ENCODE data around the gene ABCF1. TPM values are rescaled to one million over a fixed set of nuclear protein-coding genes. Genes with fewer than 3 reads are reported as not detected.

Gene ABCF1
- total and polyA plus RNA-seq, 12 donors: 32.6 to 49.1 (median 41.9) TPM

GRCh38 chr6:30614044-30614842, 43.0 kb downstream of the ABCF1 start:
- intact Hi-C loops (cut with DNase I): no loop called here
- no peak for DNase-seq
- no peak for ATAC-seq
- Histone ChIP-seq H3K4me3 (peak overlapping the region; percentile 8 to 94 (median 76)), H3K36me3 (peaks cover 4 to 45% (median 12%) of the 10 kb centered on the region in 9 donors), H3K27ac (peak overlapping the region; percentile 59 to 98 (median 93)), H3K27me3 (no peaks in the 10 kb centered on the region), H3K4me1 (peaks cover 14 to 67% (median 63%) of the 10 kb centered on the region in 9 donors), H3K9me3 (no peaks in the 10 kb centered on the region)
- no peak for TF ChIP-seq CTCF (IDR thresholded peaks at IDR 0.05)
- 23 to 25% methylated on average over 8 of the region's 8 CpGs for WGBS, 2 donors

DNA sequence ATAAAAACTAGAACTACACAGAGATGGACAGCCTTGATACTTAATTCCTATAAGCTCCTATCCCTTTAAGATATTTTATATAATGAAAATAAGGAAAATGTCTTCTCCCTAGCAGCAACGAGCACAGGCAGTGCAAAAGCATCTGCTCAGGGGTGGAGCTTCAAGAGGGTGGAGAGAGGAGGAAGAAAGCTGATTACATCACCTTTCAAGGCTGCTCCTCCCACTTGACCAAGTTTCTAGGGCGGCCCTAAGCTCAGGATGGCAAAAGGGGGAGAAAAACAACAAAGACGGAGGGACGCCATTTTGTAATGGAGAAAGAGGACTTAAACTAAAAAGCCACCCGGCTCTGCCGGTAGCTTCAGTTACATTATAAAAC, 43.6 kb downstream of the ABCF1 start:
- intact Hi-C loops (cut with DNase I): loop anchor here in 3 of 10 donors (5.0 kb wide), 3 partner anchors 72 to 127 kb away; partner anchors contain the start of genes FLOT1 (in 1 of the 3), IER3 (in 1 of the 3), PPP1R18 (in 1 of the 3) and TUBB (in 1 of the 3)
- ATAC-seq: peak; percentile 73 to 82 (median 77)

GRCh38 chr6:30615219-30615957, 44.1 kb downstream of the ABCF1 start:
- TF ChIP-seq CTCF (IDR thresholded peaks at IDR 0.05): no peak
- no peaks in the 10 kb centered on the region for H3K27me3 ChIP-seq
- WGBS, 2 donors: 0 to 1% methylated on average over 10 of the region's 10 CpGs
- H3K36me3 ChIP-seq: peaks cover 4 to 51% (median 19%) of the 10 kb centered on the region in 9 donors
- peak in 1 of 8 donors; percentile 15 for ATAC-seq
- H3K27ac ChIP-seq: peak overlapping the region; percentile 80 to 98 (median 93)
- no peaks in the 10 kb centered on the region for H3K9me3 ChIP-seq
- intact Hi-C loops (cut with DNase I): loop anchor here in 3 of 10 donors (5.0 kb wide), 3 partner anchors 72 to 127 kb away; partner anchors contain the start of genes FLOT1 (in 1 of the 3), IER3 (in 1 of the 3), PPP1R18 (in 1 of the 3) and TUBB (in 1 of the 3)
- peak in 1 of 2 donors; percentile 52 for DNase-seq
- peak overlapping the region; percentile 57 to 94 (median 76) for H3K4me3 ChIP-seq
- peaks cover 14 to 60% (median 56%) of the 10 kb centered on the region in 9 donors for H3K4me1 ChIP-seq

More for the DNA sequence above, 43.6 kb downstream of the ABCF1 start:
- peaks cover 4 to 45% (median 14%) of the 10 kb centered on the region in 9 donors for H3K36me3 ChIP-seq
- WGBS, 2 donors: 0% methylated on average over 6 of the region's 6 CpGs
- H3K9me3 ChIP-seq: no peaks in the 10 kb centered on the region
- peak overlapping the region; percentile 57 to 94 (median 76) for H3K4me3 ChIP-seq
- TF ChIP-seq CTCF (IDR thresholded peaks at IDR 0.05): no peak
- peaks cover 14 to 66% (median 61%) of the 10 kb centered on the region in 9 donors for H3K4me1 ChIP-seq
- DNase-seq: peak; percentile 56 to 95
- peak overlapping the region; percentile 80 to 98 (median 93) for H3K27ac ChIP-seq
- H3K27me3 ChIP-seq: no peaks in the 10 kb centered on the region
